GM18505 (cell line): Measurements from ENCODE around the gene SLC5A4.

ENCODE experiments used
- ATAC-seq: cut with Tn5 transposase; IDR thresholded peaks from one replicate; pipeline ENCODE4 v1.9.1; 2021; ENCODE audit not compliant: unreplicated experiment
- POLR2A ChIP-seq: IDR thresholded peaks from 4 replicates; pipeline ENCODE4 v1.6.1; 2011; ENCODE audit warnings: borderline replicate concordance; ENCODE audit not compliant: insufficient read depth, insufficient read length; ENCODE audit errors: extremely low read depth

The SLC5A4 gene

DNA sequence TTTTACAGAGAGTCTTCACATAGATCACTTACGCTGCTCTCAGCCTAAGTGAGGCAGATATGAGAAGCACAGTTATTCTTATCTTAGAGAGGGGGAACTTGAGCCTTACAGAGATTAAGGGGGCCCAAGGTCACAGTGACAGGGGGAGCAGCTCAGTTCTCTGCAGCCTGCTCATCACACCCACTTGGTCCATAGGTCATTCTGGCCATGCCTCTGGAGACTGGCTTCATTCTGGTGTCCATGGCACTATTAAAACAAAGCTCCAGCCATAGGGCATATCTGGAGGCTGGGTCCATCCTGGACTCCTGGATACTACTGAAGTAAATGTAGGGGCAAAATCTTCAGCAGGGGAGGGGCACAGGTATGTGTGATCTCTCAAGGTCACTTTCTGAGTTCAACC, 5.9 kb downstream of the SLC5A4 start:
- ATAC-seq: no peak
- TF ChIP-seq POLR2A: no peak

DNA sequence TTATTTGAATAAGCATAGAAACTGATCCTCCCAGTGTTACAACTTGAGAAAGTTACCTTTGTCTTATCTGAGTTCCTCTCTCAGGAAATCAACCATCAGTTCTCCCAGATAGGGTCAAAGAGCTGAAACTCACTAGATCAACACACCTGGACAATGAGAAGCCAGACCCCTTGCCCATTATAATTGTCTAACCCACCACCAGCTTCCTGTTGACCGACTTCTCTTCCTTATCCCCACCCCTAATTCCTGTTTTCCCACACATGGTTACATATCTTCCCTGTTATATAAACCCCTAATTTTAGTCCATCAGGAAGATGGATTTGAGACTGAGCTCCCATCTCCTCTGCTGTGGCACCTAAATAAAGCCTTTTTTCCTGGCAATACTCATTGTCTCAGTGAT, 6.9 kb downstream of the SLC5A4 start:
- no peak for TF ChIP-seq POLR2A
- no peak for ATAC-seq

- no peak for TF ChIP-seq POLR2A
- ATAC-seq: no peak
These were observed 9.0 kb downstream of the SLC5A4 start for GRCh38 chr22:32246166-32246565.

DNA sequence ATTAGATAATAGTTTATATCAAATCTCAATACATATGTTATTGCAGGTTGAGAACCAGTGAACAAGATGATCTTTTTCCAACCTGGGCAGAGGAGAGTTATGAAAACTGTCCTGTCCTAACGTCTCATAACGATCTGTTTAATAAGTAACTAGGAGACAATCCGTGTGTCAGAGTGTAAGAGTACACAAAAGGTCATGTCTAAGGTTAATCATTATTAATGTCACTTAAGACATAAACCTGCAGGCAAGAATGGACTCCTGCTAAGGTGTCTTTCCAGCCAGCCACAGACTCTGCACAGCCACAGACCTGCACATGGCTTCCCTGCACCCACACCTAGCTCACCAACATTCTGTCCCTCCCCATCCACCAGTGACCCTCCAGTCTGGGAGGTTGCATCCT, 10.1 kb downstream of the SLC5A4 start:
- no peak for TF ChIP-seq POLR2A

GRCh38 chr22:32244547-32244946, 10.6 kb downstream of the SLC5A4 start:
- no peak for ATAC-seq
- TF ChIP-seq POLR2A: no peak

More for the DNA sequence above, 10.1 kb downstream of the SLC5A4 start:
- ATAC-seq: no peak

- no peak for TF ChIP-seq POLR2A
- ATAC-seq: no peak
These were observed 14.7 kb downstream of the SLC5A4 start for GRCh38 chr22:32240461-32240860.

- no peak for ATAC-seq
- TF ChIP-seq POLR2A: no peak
These were observed 17.2 kb downstream of the SLC5A4 start for GRCh38 chr22:32237906-32238305.

GRCh38 chr22:32236970-32237369, 18.2 kb downstream of the SLC5A4 start:
- no peak for ATAC-seq

DNA sequence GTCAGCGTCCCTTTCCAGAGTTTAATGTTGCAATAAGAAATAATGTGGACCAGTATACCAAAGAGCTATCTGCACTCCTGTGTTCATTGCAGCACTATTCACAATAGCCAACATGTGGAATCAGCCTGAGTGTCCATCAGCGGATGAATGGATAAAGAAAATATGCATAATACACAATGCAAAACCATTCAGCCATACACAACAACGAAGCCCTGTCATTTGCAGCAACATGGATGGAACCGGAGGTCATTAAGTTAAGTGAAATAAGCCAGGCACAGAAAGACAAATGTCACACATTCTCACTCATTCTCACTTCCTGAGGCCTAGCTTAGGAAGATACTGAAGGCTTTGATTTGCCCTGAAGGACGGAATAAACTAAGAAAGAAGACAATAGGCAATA, 22.1 kb downstream of the SLC5A4 start:
- no peak for TF ChIP-seq POLR2A
- no peak for ATAC-seq

More at GRCh38 chr22:32236970-32237369, 18.2 kb downstream of the SLC5A4 start:
- no peak for TF ChIP-seq POLR2A

DNA sequence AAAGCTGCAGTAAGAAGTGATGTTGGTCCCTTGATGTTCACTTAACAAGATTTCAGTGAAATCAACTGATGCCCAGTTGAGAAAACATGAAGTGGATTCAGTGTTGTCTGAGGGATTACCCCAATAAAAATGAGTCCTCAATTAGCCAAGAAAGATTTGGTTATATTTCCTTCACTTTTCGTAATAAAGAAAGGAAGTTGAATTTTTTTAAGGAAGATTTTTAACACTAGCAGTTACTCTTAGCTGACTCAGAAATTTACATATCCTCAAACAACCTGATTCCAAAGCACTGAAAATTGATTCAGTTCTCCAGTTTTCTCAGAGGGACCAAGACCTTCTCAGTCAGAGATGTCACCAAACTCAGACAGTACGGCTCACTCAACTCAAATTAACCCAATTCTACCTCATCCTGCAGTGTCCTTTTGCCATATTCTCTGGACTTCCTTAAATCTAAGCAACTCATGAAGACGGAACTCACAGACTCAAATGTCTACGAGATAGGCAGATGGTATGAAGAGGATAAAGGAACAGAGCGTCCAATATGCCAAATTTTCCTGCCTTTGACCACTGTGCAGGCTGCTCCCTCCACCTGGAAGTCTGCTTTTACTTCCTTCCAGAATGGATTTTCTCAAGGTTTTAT, 22.8 kb downstream of the SLC5A4 start:
- no peak for ATAC-seq
- TF ChIP-seq POLR2A: no peak

DNA sequence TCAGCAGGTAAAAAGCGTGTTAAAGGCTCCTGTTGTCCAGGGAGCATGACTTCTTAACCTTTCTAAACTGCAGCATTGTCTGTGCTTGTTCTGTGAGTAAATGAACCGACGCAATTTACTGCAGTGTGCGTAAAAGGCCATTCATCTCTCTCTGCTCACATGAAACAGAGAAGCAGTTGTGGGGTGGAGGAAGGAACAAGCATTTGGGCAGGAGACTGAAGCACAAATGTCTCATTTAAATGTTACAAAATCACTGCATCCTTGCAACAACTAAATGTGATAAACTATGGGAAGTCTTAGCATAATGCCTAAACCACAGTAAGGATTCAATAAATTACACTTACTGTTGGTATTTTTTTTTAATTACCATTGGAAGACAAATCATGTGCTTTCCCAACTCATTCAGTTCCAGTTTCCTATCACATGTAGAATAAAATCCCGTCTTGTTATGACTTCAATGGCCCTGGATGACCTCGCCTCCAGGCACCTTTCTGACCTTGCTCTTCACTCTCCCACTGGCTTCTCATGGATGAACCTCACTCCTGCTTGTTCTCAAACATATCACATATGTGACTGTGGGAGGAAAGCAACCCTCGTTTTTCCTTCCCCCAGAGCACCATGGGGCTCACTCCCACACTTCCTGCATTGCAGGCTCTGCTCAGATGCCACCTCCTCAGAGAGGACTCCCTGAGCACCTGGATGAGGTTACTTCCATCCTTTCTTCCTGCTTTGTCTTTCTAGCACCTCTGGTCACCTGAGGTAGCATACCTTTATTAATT, 28.6 kb downstream of the SLC5A4 start:
- ATAC-seq: no peak
- no peak for TF ChIP-seq POLR2A

DNA sequence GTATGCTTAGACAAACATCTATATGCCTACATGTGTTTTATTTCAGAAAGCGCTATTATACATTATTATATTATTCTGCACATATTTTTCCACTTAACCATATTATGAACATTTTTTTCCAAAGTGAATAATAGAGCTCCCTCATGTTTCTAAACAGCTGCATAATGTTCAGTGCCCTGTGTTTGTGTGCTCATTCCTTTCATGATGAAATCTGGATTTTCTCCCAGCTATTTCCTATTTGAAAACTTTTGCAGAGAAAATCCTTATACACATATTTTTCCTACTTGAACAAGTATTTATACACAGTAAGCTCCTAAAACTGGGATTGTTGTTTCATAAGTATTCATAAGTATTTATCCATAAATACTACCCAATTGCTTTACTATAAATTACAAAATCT, 32.2 kb downstream of the SLC5A4 start:
- TF ChIP-seq POLR2A: no peak
- ATAC-seq: no peak

GRCh38 chr22:32219026-32219425, 36.1 kb downstream of the SLC5A4 start:
- TF ChIP-seq POLR2A: no peak
- no peak for ATAC-seq

DNA sequence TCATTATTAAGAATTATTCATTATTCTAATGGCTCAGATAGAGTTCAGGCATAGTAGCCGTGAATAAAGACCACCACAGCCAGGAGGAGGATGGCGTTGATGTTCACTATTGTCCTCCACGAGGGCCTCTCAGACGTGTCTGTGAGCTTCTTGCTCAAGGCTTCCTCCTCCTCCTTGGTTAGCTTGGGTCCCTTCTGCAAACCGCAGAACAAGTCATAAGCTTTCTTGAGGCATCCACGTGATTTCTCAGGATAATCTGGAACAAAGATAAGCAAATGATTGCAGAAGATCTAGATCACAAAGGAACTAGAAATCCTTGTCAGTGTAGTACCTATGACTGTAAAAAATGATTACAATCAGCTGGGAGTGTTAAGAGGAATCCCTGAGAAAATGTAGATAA, 36.7 kb downstream of the SLC5A4 start:
- TF ChIP-seq POLR2A: no peak
- ATAC-seq: no peak
